Measurements from ENCODE around the gene HTR3A. TPM values are rescaled to one million over a fixed set of nuclear protein-coding genes. Genes with fewer than 3 reads are reported as not detected.

The HTR3A gene
- total RNA-seq, 1 experiment from 2014 or later = not detected

DNA sequence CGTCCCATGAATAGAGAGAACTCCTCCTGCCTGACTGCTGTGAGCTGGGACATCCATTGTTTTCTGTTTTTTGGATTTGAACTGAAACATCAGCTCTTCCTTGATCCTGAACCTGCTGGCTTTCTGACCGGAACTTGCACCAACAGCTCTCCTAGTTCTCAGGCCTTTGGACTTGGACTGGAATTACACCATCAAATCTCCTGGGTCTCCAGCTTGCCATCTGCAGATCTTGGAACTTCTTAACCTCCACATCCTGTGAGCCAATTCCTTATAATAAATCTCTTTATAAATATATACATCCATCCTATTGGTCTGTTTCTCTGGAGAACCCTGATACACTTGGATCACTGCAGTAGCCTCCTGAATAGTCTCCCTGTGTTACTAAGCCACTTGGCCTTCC is 42.1 kb downstream of the HTR3A start:
- Histone ChIP-seq H3K9me3 (replicated peaks) (no peaks in the 10 kb centered on the region), H3K27me3 (replicated peaks) (no peaks in the 10 kb centered on the region), H3K4me3 (no peak overlapping the region), H3K36me3 (no peaks in the 10 kb centered on the region), H3K4me1 (replicated peaks) (no peaks in the 10 kb centered on the region), H3K27ac (no peak overlapping the region)
- no peak for DNase-seq (ENCODE audit: low read depth in 1 of 2, low spot score in 2 of 2)

DNA sequence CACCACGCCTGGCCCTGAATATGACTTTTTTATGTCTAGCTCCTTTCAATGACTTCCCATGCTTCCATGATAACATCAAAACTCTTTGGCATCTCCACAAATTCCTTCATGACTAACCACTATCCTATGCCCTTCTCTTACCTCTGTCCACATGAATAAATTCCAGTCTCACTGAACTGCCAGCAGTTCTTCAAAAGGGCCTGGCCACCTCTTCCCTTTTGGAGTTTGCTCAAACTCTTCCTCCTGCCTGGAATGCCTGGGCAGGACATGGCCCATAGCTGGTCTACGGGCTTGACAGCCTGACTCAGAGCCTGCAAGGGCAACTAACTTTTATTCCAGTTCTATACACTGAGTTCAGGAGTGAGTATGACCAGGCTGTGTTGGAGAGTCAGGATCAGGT is 42.8 kb downstream of the HTR3A start:
- Histone ChIP-seq H3K36me3 (no peaks in the 10 kb centered on the region), H3K9me3 (replicated peaks) (no peaks in the 10 kb centered on the region), H3K27ac (no peak overlapping the region), H3K4me1 (replicated peaks) (no peaks in the 10 kb centered on the region), H3K27me3 (replicated peaks) (no peaks in the 10 kb centered on the region), H3K4me3 (no peak overlapping the region)
- no peak for DNase-seq (ENCODE audit: low read depth in 1 of 2, low spot score in 2 of 2)

DNA sequence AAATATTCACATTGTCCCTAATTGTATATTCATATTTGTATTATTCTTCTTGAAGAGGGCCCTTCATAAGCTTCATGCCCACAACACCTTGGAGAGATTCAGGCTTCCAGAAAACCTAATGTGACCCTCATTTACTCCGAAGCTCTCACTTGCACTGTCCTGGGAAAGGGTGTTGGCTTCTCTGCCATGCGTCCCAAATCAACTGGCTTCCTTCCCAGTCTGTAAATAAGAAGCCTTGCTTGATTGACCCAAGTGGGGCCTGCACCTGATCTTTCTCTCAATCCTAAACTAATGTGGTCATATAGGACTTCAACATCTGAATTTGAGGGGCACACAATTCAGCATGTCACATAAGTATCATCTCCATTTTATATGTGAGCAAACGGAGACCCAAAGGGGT is 44.1 kb downstream of the HTR3A start:
- Histone ChIP-seq H3K27me3 (replicated peaks) (no peaks in the 10 kb centered on the region), H3K36me3 (no peaks in the 10 kb centered on the region), H3K4me3 (no peak overlapping the region), H3K9me3 (replicated peaks) (no peaks in the 10 kb centered on the region), H3K4me1 (replicated peaks) (no peaks in the 10 kb centered on the region), H3K27ac (no peak overlapping the region)
- DNase-seq (ENCODE audit: low read depth in 1 of 2, low spot score in 2 of 2) = no peak

DNA sequence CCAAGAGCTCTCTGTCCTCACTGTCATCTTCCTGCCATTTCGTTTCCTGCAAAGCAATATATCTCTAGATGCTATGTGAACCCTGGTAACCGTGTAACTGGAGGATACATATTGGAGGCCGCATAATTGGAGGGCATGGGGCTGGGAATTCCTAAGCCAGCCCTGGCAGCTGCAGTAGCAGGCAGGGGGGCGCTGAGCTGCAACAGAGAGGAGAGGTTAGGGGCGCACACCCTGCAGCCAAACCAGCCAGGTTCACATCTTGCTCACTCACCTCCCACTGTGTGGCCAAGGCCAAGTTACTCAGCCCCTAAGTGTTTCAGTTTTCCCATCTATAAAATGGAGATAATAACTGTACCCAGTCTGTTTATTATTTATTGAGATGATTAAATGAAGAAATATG is 44.7 kb downstream of the HTR3A start:
- no peaks in the 10 kb centered on the region for H3K36me3 ChIP-seq
- no peaks in the 10 kb centered on the region for H3K4me1 ChIP-seq (replicated peaks)
- no peak for DNase-seq (ENCODE audit: low read depth in 1 of 2, low spot score in 2 of 2)
- H3K27me3 ChIP-seq (replicated peaks) = no peaks in the 10 kb centered on the region
- H3K9me3 ChIP-seq (replicated peaks) = no peaks in the 10 kb centered on the region
- no peak overlapping the region for H3K27ac ChIP-seq
- no peak overlapping the region for H3K4me3 ChIP-seq

DNA sequence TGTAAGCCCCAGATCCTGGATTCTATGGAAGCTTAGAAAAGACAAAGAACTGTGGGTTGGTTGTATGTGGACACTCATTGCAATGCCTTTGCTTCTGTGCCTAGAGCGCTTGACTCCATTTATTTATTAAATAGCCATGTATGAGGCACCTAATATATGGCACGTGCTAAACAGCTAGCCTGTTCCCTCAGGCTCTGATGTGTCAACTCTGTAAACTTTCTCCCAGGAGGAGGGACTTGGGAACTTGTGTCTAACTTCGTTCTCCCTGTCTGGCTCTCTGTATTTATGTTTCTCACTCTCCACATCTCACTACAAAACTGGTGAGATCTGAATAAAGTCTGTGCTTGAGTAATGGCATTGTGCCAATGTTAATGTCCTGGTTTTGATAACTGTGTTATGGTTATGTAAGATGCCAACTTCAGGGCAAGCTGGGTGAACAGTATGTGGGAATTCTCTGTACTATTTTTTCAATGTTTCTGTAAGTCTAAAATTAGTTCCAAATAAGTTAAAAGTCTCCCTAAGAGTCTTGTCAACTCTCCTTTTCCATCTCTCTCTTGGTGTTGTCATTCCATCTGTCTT is 50.5 kb downstream of the HTR3A start:
- H3K9me3 ChIP-seq (replicated peaks) = no peaks in the 10 kb centered on the region
- no peak overlapping the region for H3K4me3 ChIP-seq
- no peak overlapping the region for H3K27ac ChIP-seq
- H3K36me3 ChIP-seq = no peaks in the 10 kb centered on the region
- no peaks in the 10 kb centered on the region for H3K4me1 ChIP-seq (replicated peaks)
- no peak for DNase-seq (ENCODE audit: low read depth in 1 of 2, low spot score in 2 of 2)
- H3K27me3 ChIP-seq (replicated peaks) = no peaks in the 10 kb centered on the region

DNA sequence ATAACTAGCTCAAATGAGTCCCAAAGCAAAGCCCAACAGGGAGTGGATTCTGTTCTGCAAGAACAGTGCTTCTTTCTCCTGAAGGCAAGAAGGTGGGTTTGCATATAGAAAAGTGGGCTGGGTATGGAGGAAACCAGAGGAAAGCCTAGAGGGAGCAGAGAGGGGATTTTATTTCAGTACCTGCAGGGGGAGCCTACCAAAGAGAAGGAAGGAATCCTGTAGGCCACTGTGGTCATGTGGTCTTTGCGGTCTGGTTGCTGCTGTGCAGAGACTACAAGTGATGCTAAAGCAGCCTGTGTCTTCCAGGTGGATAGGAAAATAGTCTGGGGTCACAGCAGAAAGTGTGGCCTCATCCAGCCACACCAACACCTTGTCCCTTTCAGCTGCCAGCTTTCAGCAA is 51.4 kb downstream of the HTR3A start:
- H3K9me3 ChIP-seq (replicated peaks) = no peaks in the 10 kb centered on the region
- no peak overlapping the region for H3K27ac ChIP-seq
- no peaks in the 10 kb centered on the region for H3K27me3 ChIP-seq (replicated peaks)
- H3K36me3 ChIP-seq = no peaks in the 10 kb centered on the region
- no peaks in the 10 kb centered on the region for H3K4me1 ChIP-seq (replicated peaks)
- no peak for DNase-seq (ENCODE audit: low read depth in 1 of 2, low spot score in 2 of 2)
- no peak overlapping the region for H3K4me3 ChIP-seq

DNA sequence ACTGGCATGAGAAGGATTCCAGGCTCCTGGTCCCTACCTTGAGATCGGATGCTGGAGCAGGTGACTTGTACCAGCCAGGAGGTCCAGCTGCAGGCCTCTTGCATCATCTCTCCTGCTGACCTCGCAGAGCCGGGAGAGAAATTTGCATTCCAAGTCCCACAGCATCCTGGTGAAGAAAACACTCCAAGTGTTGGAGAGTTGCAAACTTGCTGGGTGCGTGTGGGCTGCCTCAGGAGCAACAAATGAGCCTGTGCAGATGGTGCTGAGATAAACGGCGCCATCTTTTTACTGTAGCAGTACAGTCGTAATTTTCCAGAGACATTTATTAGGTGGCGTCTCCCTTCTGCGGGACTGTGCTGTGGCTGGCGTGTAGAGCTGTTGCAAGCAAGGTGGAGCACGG is 52.5 kb downstream of the HTR3A start:
- DNase-seq (ENCODE audit: low read depth in 1 of 2, low spot score in 2 of 2) = no peak
- no peaks in the 10 kb centered on the region for H3K27me3 ChIP-seq (replicated peaks)

DNA sequence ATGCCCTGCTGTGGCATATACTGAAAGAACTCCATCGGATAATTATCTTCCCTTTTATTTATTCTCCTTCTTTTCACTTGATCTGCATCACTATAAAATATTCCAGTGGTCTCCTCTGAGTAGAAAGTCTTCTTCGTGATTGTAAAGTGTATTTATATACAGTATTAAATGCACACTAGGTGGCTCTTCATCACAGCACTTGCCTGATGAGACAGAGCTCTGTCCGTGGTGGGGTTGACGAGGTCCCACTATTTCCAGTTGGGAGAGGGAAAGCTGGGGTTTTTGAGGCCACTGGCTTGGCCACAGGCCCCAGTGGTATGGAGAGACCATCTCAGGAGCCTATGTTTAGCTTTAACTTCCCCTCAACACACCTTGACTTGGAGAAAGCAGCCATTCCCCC is 53.0 kb downstream of the HTR3A start:
- DNase-seq (ENCODE audit: low read depth in 1 of 2, low spot score in 2 of 2) = no peak
- no peaks in the 10 kb centered on the region for H3K9me3 ChIP-seq (replicated peaks)
- H3K27ac ChIP-seq = no peak overlapping the region
- H3K4me1 ChIP-seq (replicated peaks) = no peaks in the 10 kb centered on the region
- no peaks in the 10 kb centered on the region for H3K27me3 ChIP-seq (replicated peaks)
- no peak overlapping the region for H3K4me3 ChIP-seq
- H3K36me3 ChIP-seq = no peaks in the 10 kb centered on the region

More for the DNA sequence above, 52.5 kb downstream of the HTR3A start:
- no peak overlapping the region for H3K27ac ChIP-seq
- H3K36me3 ChIP-seq = no peaks in the 10 kb centered on the region
- H3K4me3 ChIP-seq = no peak overlapping the region
- no peaks in the 10 kb centered on the region for H3K9me3 ChIP-seq (replicated peaks)
- no peaks in the 10 kb centered on the region for H3K4me1 ChIP-seq (replicated peaks)

DNA sequence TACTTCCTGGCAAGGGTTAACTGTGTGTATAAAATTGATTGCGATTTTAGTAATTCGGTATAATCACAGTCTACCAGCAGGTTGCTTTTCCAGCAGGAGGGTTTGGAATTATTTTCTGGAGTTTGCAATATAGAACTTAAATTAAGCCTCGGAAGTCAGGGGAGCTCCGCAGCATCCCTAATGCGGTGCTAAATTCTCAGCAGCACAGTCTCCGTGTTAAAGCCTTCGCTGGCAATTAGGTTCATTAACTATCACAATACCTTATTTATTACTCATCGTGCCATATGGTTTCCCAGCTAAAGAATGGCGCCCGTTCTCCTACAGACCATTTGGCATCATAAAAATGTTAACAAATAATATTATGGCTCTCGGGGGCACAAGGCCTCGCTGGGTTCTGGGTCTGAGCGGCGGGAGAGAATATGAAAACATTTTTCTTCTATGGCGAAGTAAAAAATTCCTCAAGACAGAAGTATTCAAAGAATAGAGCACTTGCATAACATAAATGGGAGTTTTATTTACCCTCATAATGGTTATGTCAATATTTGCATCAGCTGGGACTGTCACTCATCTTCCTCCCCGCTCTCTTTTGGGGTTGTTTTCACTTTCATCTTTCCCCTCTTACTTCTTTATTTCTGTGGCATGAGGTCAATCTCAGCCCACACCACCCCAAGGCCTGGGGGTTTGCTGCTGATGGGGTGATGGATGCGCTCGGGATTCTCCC is 56.5 kb downstream of the HTR3A start:
- no peaks in the 10 kb centered on the region for H3K9me3 ChIP-seq (replicated peaks)
- 0 out of 2 replicates have a peak, but pooled peaks cover 1% of the 10 kb centered on the region for H3K27me3 ChIP-seq (replicated peaks)
- H3K27ac ChIP-seq = no peak overlapping the region
- DNase-seq (ENCODE audit: low read depth in 1 of 2, low spot score in 2 of 2) = no peak
- no peaks in the 10 kb centered on the region for H3K36me3 ChIP-seq
- H3K4me3 ChIP-seq = no peak overlapping the region
- H3K4me1 ChIP-seq (replicated peaks) = no peaks in the 10 kb centered on the region; the same call in 1 of the 2 replicates

DNA sequence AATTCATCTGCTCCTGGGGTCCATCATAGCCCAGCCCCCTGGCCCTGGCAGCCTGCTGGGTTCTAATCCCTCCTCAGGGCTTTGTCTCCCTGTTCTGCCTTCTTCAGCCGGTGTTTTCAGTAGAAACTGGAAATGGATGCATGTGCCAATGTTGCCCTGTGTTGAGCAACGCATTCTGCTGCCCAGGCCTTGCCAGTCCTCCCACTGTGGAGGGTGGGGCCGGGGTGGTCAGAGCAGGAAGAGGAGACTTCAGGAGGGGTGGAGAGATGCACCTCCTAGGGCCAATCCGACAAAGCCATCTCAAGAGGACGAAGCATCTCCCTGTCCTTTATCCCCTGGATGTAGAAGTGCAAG is 57.0 kb downstream of the HTR3A start:
- Histone ChIP-seq H3K27me3 (replicated peaks) (0 out of 2 replicates have a peak, but pooled peaks cover 2% of the 10 kb centered on the region), H3K27ac (no peak overlapping the region), H3K4me3 (no peak overlapping the region), H3K4me1 (replicated peaks) (no peaks in the 10 kb centered on the region; the same call in 1 of the 2 replicates), H3K36me3 (no peaks in the 10 kb centered on the region), H3K9me3 (replicated peaks) (no peaks in the 10 kb centered on the region)
- no peak for DNase-seq (ENCODE audit: low read depth in 1 of 2, low spot score in 2 of 2)

DNA sequence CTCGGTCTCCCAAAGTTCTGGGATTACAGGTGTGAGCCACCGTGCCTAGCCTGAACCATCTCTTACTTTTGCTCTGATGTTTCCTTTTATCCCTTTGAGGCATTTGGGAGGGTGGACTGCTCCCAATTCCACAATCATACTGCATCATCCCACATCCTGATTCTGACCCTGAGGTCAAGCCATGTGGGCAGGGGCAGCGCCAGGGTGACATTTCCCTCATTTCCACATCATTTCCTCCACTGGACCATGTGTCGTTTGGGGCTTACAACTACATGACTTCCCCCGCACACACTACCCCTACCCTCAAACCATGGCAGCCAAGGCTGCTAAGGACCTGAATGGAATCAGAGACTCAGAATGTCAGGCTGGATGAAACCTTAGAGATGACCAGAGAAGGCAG is 58.2 kb downstream of the HTR3A start:
- no peaks in the 10 kb centered on the region for H3K9me3 ChIP-seq (replicated peaks)
- H3K4me1 ChIP-seq (replicated peaks) = no peaks in the 10 kb centered on the region; the same call in 1 of the 2 replicates
- no peak for DNase-seq (ENCODE audit: low read depth in 1 of 2, low spot score in 2 of 2)
- H3K36me3 ChIP-seq = no peaks in the 10 kb centered on the region
- H3K4me3 ChIP-seq = no peak overlapping the region
- H3K27me3 ChIP-seq (replicated peaks) = 0 out of 2 replicates have a peak, but pooled peaks cover 2% of the 10 kb centered on the region
- H3K27ac ChIP-seq = no peak overlapping the region

DNA sequence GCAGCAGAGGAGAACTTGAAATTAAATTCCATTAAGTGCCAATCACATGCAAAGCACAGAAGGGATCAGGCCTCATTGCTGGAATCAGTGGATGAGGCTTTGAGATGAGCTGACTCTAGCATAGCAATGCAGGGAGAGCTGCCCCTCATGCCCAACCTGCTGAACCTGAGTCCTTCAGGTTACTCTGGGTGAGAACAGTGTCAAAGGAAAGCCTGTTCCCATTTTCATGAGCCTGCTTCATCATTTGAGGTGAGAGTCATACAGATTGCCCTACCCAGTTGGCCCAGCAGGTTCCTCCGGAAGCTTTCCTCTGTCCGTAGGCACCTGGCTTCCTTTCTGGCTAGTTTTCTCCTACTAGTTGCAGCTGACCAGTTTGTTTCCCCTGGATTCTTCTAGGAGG is 58.7 kb downstream of the HTR3A start:
- no peak for DNase-seq (ENCODE audit: low read depth in 1 of 2, low spot score in 2 of 2)
- Histone ChIP-seq H3K9me3 (replicated peaks) (no peaks in the 10 kb centered on the region), H3K4me3 (no peak overlapping the region), H3K27me3 (replicated peaks) (0 out of 2 replicates have a peak, but pooled peaks cover 2% of the 10 kb centered on the region), H3K4me1 (replicated peaks) (no peaks in the 10 kb centered on the region; the same call in 1 of the 2 replicates), H3K36me3 (no peaks in the 10 kb centered on the region), H3K27ac (no peak overlapping the region)

DNA sequence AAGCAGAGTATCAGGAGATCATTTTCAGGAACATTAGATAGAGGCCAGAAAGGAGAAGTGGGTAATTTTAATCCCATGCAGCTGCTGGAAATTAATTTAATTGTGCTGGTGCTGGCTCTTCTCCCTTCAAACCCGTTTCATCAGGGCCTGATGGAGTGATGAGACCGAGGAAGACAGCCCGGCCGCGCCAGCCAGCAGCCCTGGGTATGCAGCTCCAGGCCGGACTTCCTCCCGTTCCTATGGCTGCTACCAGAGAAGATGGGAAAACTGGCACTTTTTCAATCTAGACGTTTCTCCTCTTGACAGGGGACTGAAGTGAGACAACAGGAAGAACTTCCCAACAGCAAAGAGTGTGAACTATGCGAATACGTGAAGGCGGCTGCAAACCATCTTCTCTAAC is 60.0 kb downstream of the HTR3A start:
- no peaks in the 10 kb centered on the region for H3K9me3 ChIP-seq (replicated peaks)
- H3K27ac ChIP-seq = no peak overlapping the region
- 0 out of 2 replicates have a peak, but pooled peaks cover 2% of the 10 kb centered on the region for H3K27me3 ChIP-seq (replicated peaks)
- H3K4me1 ChIP-seq (replicated peaks) = no peaks in the 10 kb centered on the region; the same call in 1 of the 2 replicates
- no peaks in the 10 kb centered on the region for H3K36me3 ChIP-seq
- H3K4me3 ChIP-seq = no peak overlapping the region
- DNase-seq (ENCODE audit: low read depth in 1 of 2, low spot score in 2 of 2) = no peak

DNA sequence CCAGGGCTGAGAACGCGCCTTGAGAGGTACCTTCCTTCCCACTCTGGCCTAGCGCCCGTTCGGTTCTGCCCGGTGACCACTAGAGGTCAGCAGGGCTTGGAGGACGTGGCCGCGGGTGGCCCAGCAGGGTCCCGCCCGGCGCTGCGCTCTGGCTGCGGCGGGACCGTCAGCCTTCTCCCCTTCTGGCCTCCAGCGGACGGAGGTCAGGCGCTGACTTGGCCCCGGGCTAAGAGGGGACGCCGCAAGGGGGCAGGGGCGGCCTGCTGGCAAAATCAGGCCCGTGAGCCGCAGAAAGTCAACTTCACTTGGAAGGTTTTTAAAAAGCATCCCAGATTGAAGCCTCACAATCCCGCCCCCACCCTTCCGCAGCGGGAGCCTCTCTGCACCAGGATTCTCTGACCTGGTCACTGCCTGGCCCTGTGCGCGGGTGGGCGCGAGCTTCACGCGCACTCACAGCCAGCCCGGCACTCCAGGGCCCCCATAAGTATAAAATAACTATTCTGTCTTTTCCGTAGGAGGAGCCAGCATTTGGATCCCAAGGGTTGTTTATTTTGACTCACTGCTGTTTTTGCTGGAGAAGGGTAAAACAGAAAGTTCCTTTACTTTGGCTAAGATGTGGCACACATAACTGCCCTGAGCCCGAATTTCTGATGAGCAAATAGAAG is 61.4 kb downstream of the HTR3A start:
- 0 out of 2 replicates have a peak, but pooled peaks cover 2% of the 10 kb centered on the region for H3K27me3 ChIP-seq (replicated peaks)
- H3K9me3 ChIP-seq (replicated peaks) = no peaks in the 10 kb centered on the region
- no peak overlapping the region for H3K4me3 ChIP-seq
- H3K27ac ChIP-seq = no peak overlapping the region
- no peaks in the 10 kb centered on the region for H3K36me3 ChIP-seq
- no peaks in the 10 kb centered on the region; the same call in 1 of the 2 replicates for H3K4me1 ChIP-seq (replicated peaks)
- peak; percentile 4 to 42 for DNase-seq (ENCODE audit: low read depth in 1 of 2, low spot score in 2 of 2)

Data from SJSA1 (cell line).